DMS 273 (cell line): ENCODE data around the gene CD200R1L.

Experiments used
- DNase-seq: peaks from one replicate; lab custom pipeline; 2025; ENCODE audit not compliant: unreplicated experiment; lab: John Stamatoyannopoulos, UW

CD200R1L gene

DNA sequence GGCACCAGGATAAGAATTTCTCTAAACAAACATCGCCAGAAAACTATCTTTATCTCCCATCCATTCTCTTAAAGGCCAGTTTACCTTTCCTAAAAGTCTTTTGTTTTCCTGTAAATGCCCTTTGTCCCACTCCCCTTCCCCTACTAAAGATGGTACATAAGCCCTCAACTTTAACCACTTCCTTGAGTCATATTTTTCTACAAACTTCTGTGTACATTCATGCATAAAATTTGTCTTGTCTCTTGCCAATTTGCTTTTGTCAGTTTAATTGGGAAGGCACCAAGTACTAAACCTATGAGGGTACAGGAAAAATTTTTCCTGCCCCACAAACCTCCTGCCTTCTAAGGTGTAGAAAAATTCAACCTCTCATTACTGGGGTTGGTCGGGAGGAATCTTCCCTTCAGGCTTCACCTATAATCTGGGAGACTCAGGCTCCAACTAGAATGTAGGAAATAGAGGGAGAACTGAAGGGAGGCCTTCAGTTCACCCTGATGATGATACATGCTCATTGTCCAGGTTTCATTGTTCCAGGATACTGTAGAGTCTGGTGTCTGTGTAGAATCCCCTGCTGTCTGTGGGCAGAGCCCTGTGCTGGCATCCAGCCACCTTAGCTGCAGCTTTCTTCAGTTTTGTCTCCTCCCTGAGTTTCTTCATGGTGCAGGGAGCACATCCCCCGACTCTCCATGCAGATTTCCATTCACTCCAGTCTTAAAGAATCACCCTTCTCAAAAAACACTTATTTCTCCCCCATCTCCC, 53.2 kb downstream of the CD200R1L start:
- DNase-seq, result no peak

- no peak for DNase-seq
Measured at GRCh38 chr3:112791736-112792135, 54.9 kb downstream of the CD200R1L start.

DNA sequence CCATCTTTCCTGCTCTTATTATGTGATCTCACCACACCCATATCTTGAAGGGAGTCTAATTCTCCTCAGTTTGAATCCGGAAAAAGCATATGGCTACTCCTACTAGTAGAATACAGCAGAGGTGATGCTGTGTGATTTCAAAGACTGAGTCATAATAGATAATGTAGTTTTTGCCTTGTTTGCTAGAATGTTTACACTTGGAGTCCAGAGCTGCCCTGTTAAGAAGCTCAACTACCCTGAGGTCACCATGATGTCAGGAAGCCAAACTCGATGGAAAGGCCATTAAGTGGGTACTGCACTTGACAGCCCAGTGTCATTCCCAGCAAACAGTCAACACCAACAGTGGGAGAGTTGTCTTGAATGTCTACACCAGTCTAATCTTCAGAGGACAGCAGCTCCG, 56.9 kb downstream of the CD200R1L start:
- no peak for DNase-seq

GRCh38 chr3:112786881-112787579, 59.6 kb downstream of the CD200R1L start:
- no peak for DNase-seq

DNA sequence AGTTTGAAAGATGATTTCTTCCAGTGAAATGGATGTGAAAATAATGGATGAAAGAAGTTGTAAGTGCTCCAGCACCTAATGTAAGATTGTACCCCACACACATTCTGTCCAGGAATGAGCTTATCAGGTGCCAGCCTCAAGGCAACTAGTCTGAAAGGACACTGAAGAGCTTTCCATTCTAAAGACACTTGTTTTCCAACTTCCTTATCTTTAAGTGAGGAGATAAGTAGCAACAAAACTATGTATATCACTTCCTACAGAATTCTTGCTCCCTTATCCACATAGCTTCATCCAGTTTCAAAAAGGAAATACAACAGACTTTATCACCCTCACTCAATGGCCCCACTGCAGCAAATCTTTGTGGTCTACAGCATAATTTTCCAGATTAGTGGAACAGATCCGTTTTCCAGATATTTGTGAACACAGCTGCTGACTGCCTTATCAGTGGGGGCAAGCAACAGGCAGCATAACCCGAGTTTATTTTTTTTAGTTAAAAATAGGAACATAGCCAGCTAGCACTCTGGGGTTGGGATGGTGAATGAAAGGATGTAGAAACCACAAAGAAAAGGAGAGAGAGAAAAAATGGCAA, 60.6 kb downstream of the CD200R1L start:
- no peak for DNase-seq

- no peak for DNase-seq
Measured at GRCh38 chr3:112785321-112786001, 61.2 kb downstream of the CD200R1L start.

DNA sequence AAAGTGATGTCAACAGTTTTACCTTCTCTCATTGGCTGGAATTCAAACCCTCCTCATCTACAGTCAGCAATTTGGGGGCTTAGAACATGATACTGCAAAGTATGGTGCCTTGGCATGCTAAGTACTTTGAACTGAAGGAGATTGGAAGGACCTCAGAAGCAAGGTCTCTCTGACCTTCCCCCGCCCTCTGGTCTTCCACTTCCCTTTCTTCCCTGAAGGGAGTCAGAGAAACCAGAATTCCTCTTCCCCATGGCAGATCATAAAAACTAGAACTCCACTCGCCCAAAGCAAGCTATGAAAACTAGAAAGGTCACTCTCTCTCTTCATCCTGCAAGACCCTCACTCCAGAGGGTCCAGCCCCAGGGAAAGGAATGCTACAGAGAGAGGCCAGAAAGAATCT, 64.2 kb downstream of the CD200R1L start:
- no peak for DNase-seq

GRCh38 chr3:112781599-112781998, 65.1 kb downstream of the CD200R1L start:
- DNase-seq, result no peak

GRCh38 chr3:112779558-112780480, 66.8 kb downstream of the CD200R1L start:
- DNase-seq, result no peak

GRCh38 chr3:112779011-112779410, 67.7 kb downstream of the CD200R1L start:
- DNase-seq, result no peak

GRCh38 chr3:112778353-112778948, 68.2 kb downstream of the CD200R1L start:
- no peak for DNase-seq

- DNase-seq, result no peak
Measured at GRCh38 chr3:112777811-112778210, 68.9 kb downstream of the CD200R1L start.

DNA sequence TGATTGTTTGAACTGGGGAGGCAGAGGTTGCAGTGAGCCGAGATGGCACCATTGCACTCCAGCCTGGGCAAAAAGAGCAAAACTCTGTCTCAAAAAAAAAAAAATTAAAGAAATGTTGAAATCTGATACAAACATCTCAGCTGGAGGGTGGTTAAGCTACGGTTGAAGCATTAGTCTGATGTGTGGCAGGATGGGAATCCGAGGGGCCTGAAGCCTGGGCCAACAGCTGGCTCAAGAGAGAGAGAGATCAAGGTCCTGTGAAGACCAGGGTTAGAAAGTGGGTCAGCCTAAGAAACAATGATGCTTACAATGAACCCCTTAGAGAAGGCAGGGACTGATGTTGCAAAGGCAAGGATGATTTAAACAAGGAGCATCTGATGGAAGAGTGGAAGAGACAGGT, 69.8 kb downstream of the CD200R1L start:
- no peak for DNase-seq

DNA sequence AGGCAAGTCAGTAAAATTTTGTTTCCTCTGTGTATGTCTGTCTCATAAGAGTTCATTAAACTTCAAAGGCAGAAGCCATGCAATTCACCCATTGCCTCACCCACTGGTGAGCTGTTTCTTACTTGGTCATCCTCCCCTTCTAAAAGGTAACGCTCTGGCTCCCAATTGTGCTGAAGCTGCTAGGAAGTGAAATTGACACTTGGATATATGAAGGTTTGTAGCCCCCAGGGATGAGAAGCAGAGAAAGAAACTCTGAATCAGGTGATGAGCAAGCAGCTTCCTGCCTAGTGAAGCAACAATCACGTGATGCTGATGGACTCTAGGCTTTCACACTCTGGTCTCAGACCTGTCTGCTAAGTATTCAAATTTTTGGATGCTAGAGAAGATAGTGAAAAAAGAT, 70.7 kb downstream of the CD200R1L start:
- no peak for DNase-seq

- DNase-seq, result no peak
Measured at GRCh38 chr3:112775011-112775742, 71.5 kb downstream of the CD200R1L start.

DNA sequence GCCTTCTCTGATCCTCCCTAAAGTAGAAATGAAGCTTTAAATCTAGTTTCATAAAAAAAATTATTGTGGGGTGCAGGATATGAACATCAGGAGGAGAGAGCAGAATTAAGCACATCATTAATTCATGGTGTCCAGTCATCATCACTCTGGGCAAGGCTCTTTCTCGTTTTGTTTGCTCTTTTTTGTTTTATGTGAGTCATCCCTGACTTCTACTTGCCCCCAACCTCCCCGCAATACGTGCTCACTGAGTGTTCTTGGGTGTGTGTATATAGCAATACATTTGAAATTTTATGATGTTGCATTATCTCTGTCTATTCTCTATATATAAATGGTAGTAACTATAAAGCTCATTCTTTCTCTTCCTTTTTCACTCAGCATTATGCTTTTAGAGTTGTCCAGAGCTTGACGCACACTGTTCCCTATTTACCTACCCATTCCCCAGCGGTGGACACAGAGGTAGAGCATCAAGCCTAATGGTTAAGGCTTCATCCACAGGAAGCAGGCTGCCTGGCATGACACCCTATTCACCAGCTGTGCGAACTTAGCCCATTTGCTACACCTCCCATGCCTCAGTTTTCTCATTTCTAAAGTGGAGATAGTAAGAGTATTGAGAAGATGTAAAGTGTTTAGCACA, 72.3 kb downstream of the CD200R1L start:
- no peak for DNase-seq

GRCh38 chr3:112773864-112774263, 72.8 kb downstream of the CD200R1L start:
- DNase-seq, result no peak

- DNase-seq, result no peak
Measured at GRCh38 chr3:112770951-112771350, 75.7 kb downstream of the CD200R1L start.

DNA sequence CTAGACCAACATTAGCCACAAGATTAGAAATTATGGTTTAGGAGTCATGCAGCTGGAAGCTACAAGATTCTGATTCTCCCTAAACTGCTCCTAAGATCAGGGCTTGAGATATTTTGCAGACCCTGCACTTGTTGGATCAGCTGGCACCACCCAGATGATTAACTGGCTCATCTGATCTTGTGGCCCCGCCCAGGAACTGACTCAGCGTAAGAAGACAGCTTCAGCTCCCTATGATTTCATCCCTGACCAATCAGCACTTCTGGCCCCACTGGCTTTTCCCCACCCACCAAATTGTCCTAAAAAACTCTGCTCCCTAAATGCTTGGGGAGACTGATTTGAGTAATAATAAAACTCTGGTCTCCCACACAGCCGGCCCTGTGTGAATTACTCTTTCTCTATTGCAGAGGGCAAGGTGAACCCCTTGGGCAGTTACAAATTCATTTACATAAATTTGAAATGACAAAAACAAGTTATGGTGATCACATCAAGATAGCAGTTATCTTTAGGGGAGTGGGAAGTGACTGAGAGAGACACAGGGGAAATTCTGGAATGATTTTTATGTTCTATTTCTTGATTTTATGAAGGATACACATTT, 76.5 kb downstream of the CD200R1L start:
- peak; percentile 17 for DNase-seq
